Measurements from ENCODE around the gene APOBEC3A. TPM values are rescaled to one million over a fixed set of nuclear protein-coding genes. Genes with fewer than 3 reads are reported as not detected.
A peak's percentile ranks its signal among the peaks of the same experiment; 100 is the strongest.

Gene APOBEC3A
- total RNA-seq, 6 experiments from 2014 or later, result 0.73 to 2.8 (median 1.1) TPM

DNA sequence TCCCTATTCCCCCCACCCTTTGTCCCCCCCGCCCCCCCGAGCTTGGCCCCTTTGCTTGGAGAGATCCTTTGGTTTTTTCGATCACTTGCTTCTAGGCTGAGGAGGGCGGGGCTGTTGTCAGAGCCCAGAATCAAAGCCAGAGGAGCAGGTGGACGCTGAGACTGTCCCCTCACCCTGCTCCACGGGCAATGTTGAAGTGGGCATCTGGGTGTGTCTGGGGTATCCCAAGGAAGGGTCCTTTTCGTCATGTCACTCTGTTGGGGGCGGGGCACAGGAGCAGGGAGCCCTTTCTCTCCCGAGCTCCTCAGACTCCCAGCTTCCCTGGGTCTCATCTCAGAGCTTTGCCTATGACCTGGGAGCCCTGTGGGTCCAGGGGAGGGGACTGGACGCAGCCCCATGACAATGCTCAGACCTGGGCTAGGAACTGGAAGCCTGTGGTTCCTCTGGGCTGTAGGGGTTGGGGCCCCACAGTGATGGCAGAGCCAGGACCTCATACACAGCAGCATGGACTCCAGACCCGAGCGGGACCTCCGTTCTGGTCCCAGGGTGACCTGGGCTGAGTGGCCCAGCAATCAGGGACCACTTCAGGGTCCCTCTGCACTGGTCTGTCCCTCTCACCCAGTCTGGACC, 2.9 kb upstream of the APOBEC3A start:
- no peak for DNase-seq
- Histone ChIP-seq H3K36me3 (no peaks in the 10 kb centered on the region), H3K27me3 (no peaks in the 10 kb centered on the region), H3K27ac (no peak overlapping the region), H3K4me1 (no peaks in the 10 kb centered on the region), H3K4me3 (no peak overlapping the region), H3K9me3 (no peaks in the 10 kb centered on the region)
- 67% methylated on average over 5 of the region's 13 CpGs for WGBS (ENCODE audit: insufficient coverage, low coverage, low lambda C conversion rate, missing lambda C conversion rate)
- intact Hi-C loops (cut with DNase I), result no loop called here
- TF ChIP-seq, protein P1, sequence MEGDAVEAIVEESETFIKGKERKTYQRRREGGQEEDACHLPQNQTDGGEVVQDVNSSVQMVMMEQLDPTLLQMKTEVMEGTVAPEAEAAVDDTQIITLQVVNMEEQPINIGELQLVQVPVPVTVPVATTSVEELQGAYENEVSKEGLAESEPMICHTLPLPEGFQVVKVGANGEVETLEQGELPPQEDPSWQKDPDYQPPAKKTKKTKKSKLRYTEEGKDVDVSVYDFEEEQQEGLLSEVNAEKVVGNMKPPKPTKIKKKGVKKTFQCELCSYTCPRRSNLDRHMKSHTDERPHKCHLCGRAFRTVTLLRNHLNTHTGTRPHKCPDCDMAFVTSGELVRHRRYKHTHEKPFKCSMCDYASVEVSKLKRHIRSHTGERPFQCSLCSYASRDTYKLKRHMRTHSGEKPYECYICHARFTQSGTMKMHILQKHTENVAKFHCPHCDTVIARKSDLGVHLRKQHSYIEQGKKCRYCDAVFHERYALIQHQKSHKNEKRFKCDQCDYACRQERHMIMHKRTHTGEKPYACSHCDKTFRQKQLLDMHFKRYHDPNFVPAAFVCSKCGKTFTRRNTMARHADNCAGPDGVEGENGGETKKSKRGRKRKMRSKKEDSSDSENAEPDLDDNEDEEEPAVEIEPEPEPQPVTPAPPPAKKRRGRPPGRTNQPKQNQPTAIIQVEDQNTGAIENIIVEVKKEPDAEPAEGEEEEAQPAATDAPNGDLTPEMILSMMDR (IDR thresholded peaks at IDR 0.05), result no peak
- TF ChIP-seq POLR2A (IDR thresholded peaks at IDR 0.05), result no peak
- ATAC-seq, result no peak

DNA sequence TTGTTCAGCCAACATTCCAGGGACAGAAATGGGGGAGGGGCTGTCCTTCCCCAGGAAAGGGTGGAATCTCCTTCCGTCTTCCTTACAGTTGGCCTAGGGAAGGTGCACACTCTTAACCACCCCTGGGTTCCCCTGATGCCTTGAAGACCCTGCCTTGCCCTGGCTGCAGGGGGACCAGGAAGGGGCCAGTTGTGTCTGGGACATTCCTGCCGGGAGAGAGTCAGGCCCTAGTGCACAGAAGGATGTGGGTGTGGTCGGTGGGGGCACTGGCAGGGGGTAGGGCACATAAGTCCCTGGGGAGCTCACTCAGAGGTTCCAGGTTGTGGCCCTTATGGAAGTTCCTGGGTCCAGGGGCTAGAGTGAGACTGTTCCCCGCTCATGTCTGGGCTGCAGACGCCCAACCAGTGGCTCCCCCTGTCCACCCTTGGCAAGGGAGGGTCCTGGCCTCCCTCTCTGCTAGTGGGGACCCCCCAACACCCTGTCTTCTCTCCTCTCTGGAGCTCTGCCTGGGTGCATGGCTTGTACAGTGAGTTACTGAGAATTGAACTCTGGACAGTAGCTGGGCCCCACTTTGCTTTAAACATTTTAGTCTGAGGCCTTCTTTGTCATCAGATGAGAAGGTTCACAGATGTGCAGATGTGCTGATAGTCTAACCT, 2.0 kb upstream of the APOBEC3A start:
- no peaks in the 10 kb centered on the region for H3K27me3 ChIP-seq
- H3K36me3 ChIP-seq, result no peaks in the 10 kb centered on the region
- ATAC-seq (no peak), DNase-seq (peak in 1 of 3 donors; percentile 47)
- H3K27ac ChIP-seq, result no peak overlapping the region
- TF ChIP-seq, protein P1 (IDR thresholded peaks at IDR 0.05), result no peak
- TF ChIP-seq POLR2A (IDR thresholded peaks at IDR 0.05), result no peak
- H3K4me3 ChIP-seq, result no peak overlapping the region
- WGBS (ENCODE audit: insufficient coverage, low coverage, low lambda C conversion rate, missing lambda C conversion rate), result 43% methylated on average over 4 of the region's 5 CpGs
- no peaks in the 10 kb centered on the region for H3K4me1 ChIP-seq
- H3K9me3 ChIP-seq, result no peaks in the 10 kb centered on the region
- intact Hi-C loops (cut with DNase I), result no loop called here

DNA sequence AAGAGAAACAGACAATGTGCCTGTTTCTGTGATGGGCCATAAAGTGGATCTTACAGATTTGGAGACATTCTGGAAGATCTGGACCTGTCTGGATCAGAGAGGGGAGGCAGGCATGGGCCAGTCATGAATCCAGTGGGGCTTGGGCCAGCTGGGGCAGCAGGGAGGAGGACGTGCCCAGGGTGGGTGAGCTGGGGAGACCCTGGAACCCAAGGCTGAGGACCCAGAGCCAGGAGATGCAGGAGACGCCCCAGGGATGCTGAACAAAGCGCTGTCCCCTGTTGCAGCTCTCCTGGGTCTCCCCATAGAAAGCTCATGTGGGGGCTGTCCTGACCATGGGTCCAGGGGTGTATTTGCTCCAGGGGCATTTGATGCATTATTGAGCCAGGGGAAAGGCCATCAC, 1.5 kb upstream of the APOBEC3A start:
- WGBS (ENCODE audit: insufficient coverage, low coverage, low lambda C conversion rate, missing lambda C conversion rate), result no CpG with 5 or more reads among the region's 3 CpGs
- H3K27me3 ChIP-seq, result no peaks in the 10 kb centered on the region
- no peaks in the 10 kb centered on the region for H3K9me3 ChIP-seq
- H3K36me3 ChIP-seq, result no peaks in the 10 kb centered on the region
- peak in 1 of 3 donors; percentile 40 for DNase-seq
- no peak overlapping the region for H3K4me3 ChIP-seq
- H3K4me1 ChIP-seq, result no peaks in the 10 kb centered on the region
- TF ChIP-seq, protein P1 (IDR thresholded peaks at IDR 0.05), result no peak
- no peak for ATAC-seq
- intact Hi-C loops (cut with DNase I), result no loop called here
- no peak overlapping the region for H3K27ac ChIP-seq

DNA sequence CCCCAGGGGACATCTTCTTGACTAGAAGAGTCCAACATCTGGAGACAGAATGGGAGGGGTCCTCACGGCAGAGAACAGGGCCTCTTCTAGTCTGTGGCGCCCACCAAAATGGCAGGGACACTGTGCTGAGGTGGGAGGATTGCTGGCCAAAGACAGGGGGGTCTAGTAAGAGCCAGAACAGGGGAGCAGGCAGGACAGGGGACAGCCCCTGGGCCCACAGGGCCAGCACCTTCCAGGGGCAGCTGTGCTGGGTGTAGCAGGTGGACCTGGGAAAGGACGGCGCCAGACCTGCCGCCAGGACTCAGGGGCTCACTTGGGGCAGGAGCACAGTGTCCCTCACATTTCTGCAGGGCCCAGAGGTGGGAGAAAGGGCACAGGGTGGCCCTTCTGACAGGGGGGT, 858 bp upstream of the APOBEC3A start:
- Histone ChIP-seq H3K4me3 (no peak overlapping the region), H3K27me3 (no peaks in the 10 kb centered on the region), H3K4me1 (no peaks in the 10 kb centered on the region), H3K27ac (no peak overlapping the region), H3K36me3 (no peaks in the 10 kb centered on the region), H3K9me3 (no peaks in the 10 kb centered on the region)
- DNase-seq, result peak in 1 of 3 donors; percentile 50
- intact Hi-C loops (cut with DNase I), result no loop called here
- WGBS (ENCODE audit: insufficient coverage, low coverage, low lambda C conversion rate, missing lambda C conversion rate), result 33% methylated on average over 1 of the region's 5 CpGs
- ATAC-seq, result no peak
- TF ChIP-seq, protein P1 (IDR thresholded peaks at IDR 0.05), result no peak
- TF ChIP-seq POLR2A (IDR thresholded peaks at IDR 0.05), result no peak

Data from right lobe of liver (tissue), 6 donors.